Testis (tissue), 2 donors: ENCODE results near the gene AGBL4.
"Not testable (repeated sequence)": the region's sequence is repeated elsewhere in the genome, so short reads cannot be mapped to it uniquely, and the experiment has no call there.

Experiments
- POLR2A ChIP-seq: fragments of 450-650 bp; IDR thresholded peaks from one replicate; pipeline ENCODE4 v1.6.1; 2017; ENCODE audit warnings: antibody characterized with exemption, mild to moderate bottlenecking, moderate library complexity
- TF ChIP-seq, protein P1 (sequence below), 3 experiments: fragments of 450-650 bp in 2 of 3; fragments of 200-600 bp in 1 of 3; sonication (generic) in 1 of 3; IDR thresholded peaks; one replicate each; pipeline ENCODE4 v1.5.1; 2016 to 2019; ENCODE audit warnings: antibody characterized with exemption in 3 of 3, mild to moderate bottlenecking in 2 of 3, moderate library complexity in 1 of 3

DNA sequence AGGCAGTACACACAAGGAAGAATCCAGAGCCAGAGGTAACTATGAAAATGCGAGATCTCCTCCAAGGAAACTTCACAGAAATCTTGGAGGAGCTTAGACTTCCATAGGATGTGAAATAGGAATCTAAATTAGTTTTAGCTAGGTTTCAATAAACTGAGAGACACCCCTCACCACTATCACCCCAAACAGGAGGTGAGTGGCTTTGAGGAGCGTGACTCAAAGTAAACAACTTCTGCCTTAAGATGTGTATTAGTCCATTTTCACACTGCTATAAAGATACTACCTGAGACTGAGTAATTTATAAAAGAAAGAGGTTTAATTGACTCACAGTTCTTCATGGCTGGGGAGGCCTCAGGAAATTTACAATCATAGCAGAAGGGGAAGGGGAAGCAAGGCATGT, 703.3 kb downstream of the AGBL4 start:
- not testable (repeated sequence) for TF ChIP-seq POLR2A
- TF ChIP-seq, protein P1, sequence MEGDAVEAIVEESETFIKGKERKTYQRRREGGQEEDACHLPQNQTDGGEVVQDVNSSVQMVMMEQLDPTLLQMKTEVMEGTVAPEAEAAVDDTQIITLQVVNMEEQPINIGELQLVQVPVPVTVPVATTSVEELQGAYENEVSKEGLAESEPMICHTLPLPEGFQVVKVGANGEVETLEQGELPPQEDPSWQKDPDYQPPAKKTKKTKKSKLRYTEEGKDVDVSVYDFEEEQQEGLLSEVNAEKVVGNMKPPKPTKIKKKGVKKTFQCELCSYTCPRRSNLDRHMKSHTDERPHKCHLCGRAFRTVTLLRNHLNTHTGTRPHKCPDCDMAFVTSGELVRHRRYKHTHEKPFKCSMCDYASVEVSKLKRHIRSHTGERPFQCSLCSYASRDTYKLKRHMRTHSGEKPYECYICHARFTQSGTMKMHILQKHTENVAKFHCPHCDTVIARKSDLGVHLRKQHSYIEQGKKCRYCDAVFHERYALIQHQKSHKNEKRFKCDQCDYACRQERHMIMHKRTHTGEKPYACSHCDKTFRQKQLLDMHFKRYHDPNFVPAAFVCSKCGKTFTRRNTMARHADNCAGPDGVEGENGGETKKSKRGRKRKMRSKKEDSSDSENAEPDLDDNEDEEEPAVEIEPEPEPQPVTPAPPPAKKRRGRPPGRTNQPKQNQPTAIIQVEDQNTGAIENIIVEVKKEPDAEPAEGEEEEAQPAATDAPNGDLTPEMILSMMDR (IDR thresholded peaks at IDR 0.05) = not testable (repeated sequence)
